ENCODE data around the gene HSPA6. TPM values are rescaled to one million over a fixed set of nuclear protein-coding genes. Genes with fewer than 3 reads are reported as not detected.
A peak's percentile ranks its signal among the peaks of the same experiment; 100 is the strongest.
"Not testable (repeated sequence)": the region's sequence is repeated elsewhere in the genome, so short reads cannot be mapped to it uniquely, and the experiment has no call there.

The HSPA6 gene
- total and polyA plus RNA-seq, 2 experiments from 2014 or later, result not detected

- H3K4me1 Mint-ChIP-seq; H3K4me1 ChIP-seq (ENCODE audit: insufficient read depth); H3K36me3 Mint-ChIP-seq (ENCODE audit: low read depth); H3F3A ChIP-seq (replicated peaks; ENCODE audit: low read depth); DNase-seq (ENCODE audit: low spot score); H3K9me2 ChIP-seq (ENCODE audit: insufficient read depth); H2AFZ ChIP-seq; H3K27ac ChIP-seq (ENCODE audit: low read depth); H3K36me3 ChIP-seq (ENCODE audit: insufficient read depth); H3K79me2 ChIP-seq (replicated peaks; ENCODE audit: insufficient read depth); H4K20me1 ChIP-seq (replicated peaks; ENCODE audit: insufficient read depth): not testable (repeated sequence)
- peaks cover 12% of the 10 kb centered on the region for H3K9me3 Mint-ChIP-seq
- Histone ChIP-seq H3K4me3 (peak overlapping the region; percentile 81), H3K27me3 (ENCODE audit: insufficient read depth) (peaks cover 35% of the 10 kb centered on the region), H3K4me2 (peak overlapping the region; percentile 83)
- H3K4me3 Mint-ChIP-seq, result peak overlapping the region; percentile 84
- 0 out of 2 replicates have a peak overlapping the region, but pooled peaks have one; percentile 39 for H3K27ac Mint-ChIP-seq
- peak; percentile 45 for ATAC-seq
- H3K27me3 Mint-ChIP-seq (ENCODE audit: insufficient read depth, low read depth, poor library complexity), result peaks cover 29% of the 10 kb centered on the region
Measured at GRCh38 chr1:161523041-161523816, 1.1 kb upstream of the HSPA6 start.

- Mint-ChIP-seq H3K9me3 (peaks cover 12% of the 10 kb centered on the region), H3K4me3 (peak overlapping the region; percentile 84), H3K27me3 (ENCODE audit: insufficient read depth, low read depth, poor library complexity) (peaks cover 31% of the 10 kb centered on the region)
- not testable (repeated sequence) for H4K20me1 ChIP-seq (replicated peaks; ENCODE audit: insufficient read depth); H3K36me3 Mint-ChIP-seq (ENCODE audit: low read depth); H3K9me2 ChIP-seq (ENCODE audit: insufficient read depth); DNase-seq (ENCODE audit: low spot score); H3K4me1 ChIP-seq (ENCODE audit: insufficient read depth); H3K36me3 ChIP-seq (ENCODE audit: insufficient read depth); H3K79me2 ChIP-seq (replicated peaks; ENCODE audit: insufficient read depth); H2AFZ ChIP-seq; H3K27ac Mint-ChIP-seq; H3K27ac ChIP-seq (ENCODE audit: low read depth); H3F3A ChIP-seq (replicated peaks; ENCODE audit: low read depth); H3K4me1 Mint-ChIP-seq
- TF ChIP-seq EZH2 (IDR thresholded peaks at IDR 0.05; ENCODE audit: low read depth, unreplicated experiment), result peak; percentile 50
- Histone ChIP-seq H3K4me2 (peak overlapping the region; percentile 77), H3K27me3 (ENCODE audit: insufficient read depth) (peaks cover 42% of the 10 kb centered on the region), H3K4me3 (peak overlapping the region; percentile 81)
- peak; percentile 58 for ATAC-seq
Measured at GRCh38 chr1:161524742-161525291, 477 bp downstream of the HSPA6 start.

DNA sequence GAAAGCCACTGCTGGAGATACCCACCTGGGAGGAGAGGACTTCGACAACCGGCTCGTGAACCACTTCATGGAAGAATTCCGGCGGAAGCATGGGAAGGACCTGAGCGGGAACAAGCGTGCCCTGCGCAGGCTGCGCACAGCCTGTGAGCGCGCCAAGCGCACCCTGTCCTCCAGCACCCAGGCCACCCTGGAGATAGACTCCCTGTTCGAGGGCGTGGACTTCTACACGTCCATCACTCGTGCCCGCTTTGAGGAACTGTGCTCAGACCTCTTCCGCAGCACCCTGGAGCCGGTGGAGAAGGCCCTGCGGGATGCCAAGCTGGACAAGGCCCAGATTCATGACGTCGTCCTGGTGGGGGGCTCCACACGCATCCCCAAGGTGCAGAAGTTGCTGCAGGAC, 981 bp downstream of the HSPA6 start:
- not testable (repeated sequence) for H3F3A ChIP-seq (replicated peaks; ENCODE audit: low read depth); H3K9me2 ChIP-seq (ENCODE audit: insufficient read depth); ATAC-seq; DNase-seq (ENCODE audit: low spot score); H3K79me2 ChIP-seq (replicated peaks; ENCODE audit: insufficient read depth); H3K4me1 Mint-ChIP-seq; H3K27ac ChIP-seq (ENCODE audit: low read depth); H3K27ac Mint-ChIP-seq; H2AFZ ChIP-seq; H3K4me1 ChIP-seq (ENCODE audit: insufficient read depth); H3K36me3 Mint-ChIP-seq (ENCODE audit: low read depth); H3K36me3 ChIP-seq (ENCODE audit: insufficient read depth); H4K20me1 ChIP-seq (replicated peaks; ENCODE audit: insufficient read depth)
- Histone ChIP-seq H3K27me3 (ENCODE audit: insufficient read depth) (peaks cover 42% of the 10 kb centered on the region), H3K4me3 (peak overlapping the region; percentile 81), H3K4me2 (peak overlapping the region; percentile 77; the same call in 1 of the 2 replicates)
- Mint-ChIP-seq H3K4me3 (peak overlapping the region; percentile 84), H3K9me3 (peaks cover 16% of the 10 kb centered on the region), H3K27me3 (ENCODE audit: insufficient read depth, low read depth, poor library complexity) (peaks cover 36% of the 10 kb centered on the region)

DNA sequence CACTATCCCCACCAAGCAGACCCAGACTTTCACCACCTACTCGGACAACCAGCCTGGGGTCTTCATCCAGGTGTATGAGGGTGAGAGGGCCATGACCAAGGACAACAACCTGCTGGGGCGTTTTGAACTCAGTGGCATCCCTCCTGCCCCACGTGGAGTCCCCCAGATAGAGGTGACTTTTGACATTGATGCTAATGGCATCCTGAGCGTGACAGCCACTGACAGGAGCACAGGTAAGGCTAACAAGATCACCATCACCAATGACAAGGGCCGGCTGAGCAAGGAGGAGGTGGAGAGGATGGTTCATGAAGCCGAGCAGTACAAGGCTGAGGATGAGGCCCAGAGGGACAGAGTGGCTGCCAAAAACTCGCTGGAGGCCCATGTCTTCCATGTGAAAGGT, 1.6 kb downstream of the HSPA6 start:
- DNase-seq (ENCODE audit: low spot score); H2AFZ ChIP-seq; H3K4me1 Mint-ChIP-seq; H3K36me3 Mint-ChIP-seq (ENCODE audit: low read depth); ATAC-seq; H4K20me1 ChIP-seq (replicated peaks; ENCODE audit: insufficient read depth); H3F3A ChIP-seq (replicated peaks; ENCODE audit: low read depth); H3K4me1 ChIP-seq (ENCODE audit: insufficient read depth); H3K4me2 ChIP-seq; H3K4me3 Mint-ChIP-seq; H3K27ac ChIP-seq (ENCODE audit: low read depth); H3K9me2 ChIP-seq (ENCODE audit: insufficient read depth); H3K4me3 ChIP-seq; H3K27ac Mint-ChIP-seq; H3K79me2 ChIP-seq (replicated peaks; ENCODE audit: insufficient read depth); H3K36me3 ChIP-seq (ENCODE audit: insufficient read depth): not testable (repeated sequence)
- peaks cover 42% of the 10 kb centered on the region for H3K27me3 Mint-ChIP-seq (ENCODE audit: insufficient read depth, low read depth, poor library complexity)
- peaks cover 42% of the 10 kb centered on the region for H3K27me3 ChIP-seq (ENCODE audit: insufficient read depth)
- peaks cover 22% of the 10 kb centered on the region for H3K9me3 Mint-ChIP-seq

GRCh38 chr1:161528550-161528949, 4.2 kb downstream of the HSPA6 start:
- ATAC-seq; DNase-seq (ENCODE audit: low spot score); H4K20me1 ChIP-seq (replicated peaks; ENCODE audit: insufficient read depth); H3K4me3 ChIP-seq; H3F3A ChIP-seq (replicated peaks; ENCODE audit: low read depth); H3K36me3 ChIP-seq (ENCODE audit: insufficient read depth); H3K9me2 ChIP-seq (ENCODE audit: insufficient read depth); H3K27ac ChIP-seq (ENCODE audit: low read depth); H3K4me3 Mint-ChIP-seq; H3K36me3 Mint-ChIP-seq (ENCODE audit: low read depth); H3K4me2 ChIP-seq; H2AFZ ChIP-seq; H3K79me2 ChIP-seq (replicated peaks; ENCODE audit: insufficient read depth); H3K27ac Mint-ChIP-seq: not testable (repeated sequence)
- Mint-ChIP-seq H3K9me3 (peaks cover 16% of the 10 kb centered on the region), H3K27me3 (ENCODE audit: insufficient read depth, low read depth, poor library complexity) (peaks cover 52% of the 10 kb centered on the region), H3K4me1 (peaks cover 14% of the 10 kb centered on the region)
- peaks cover 47% of the 10 kb centered on the region for H3K27me3 ChIP-seq (ENCODE audit: insufficient read depth)
- H3K4me1 ChIP-seq (ENCODE audit: insufficient read depth), result peaks cover 12% of the 10 kb centered on the region; the same call in 1 of the 2 replicates

DNA sequence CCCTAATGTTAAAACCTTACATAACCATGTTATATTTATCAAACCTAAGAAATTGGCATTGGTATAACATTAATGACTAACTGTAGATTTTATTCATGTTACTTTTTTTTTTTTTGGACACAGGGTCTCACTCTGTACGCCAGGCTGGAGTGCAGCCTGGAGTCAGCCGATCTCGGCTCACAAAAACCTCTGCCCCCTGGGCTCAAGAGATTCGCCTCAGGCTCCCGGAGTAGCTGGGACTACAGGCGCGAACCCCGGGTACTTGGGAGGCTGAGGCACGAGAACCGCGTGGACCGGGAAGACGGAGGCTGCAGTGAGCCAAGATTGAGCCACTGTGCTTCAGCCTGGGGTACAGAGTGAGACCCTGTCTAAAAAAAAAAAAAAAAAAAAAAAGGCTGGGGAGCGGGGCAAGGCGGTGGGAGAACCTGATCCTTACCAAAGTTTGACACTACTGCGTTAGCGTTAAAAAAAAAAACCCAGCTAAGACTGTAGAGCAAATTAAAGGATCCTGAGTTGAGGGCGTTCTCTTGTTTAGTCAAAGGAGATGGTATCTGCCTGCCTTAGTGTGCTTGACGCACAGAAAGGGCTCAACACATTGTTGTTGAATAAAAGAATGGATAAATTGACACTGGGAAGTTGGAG, 5.2 kb downstream of the HSPA6 start:
- Mint-ChIP-seq H3K4me3 (peak overlapping the region; percentile 88), H3K9me3 (peaks cover 11% of the 10 kb centered on the region; the same call in 2 of the 3 replicates), H3K4me1 (peaks cover 14% of the 10 kb centered on the region), H3K27me3 (ENCODE audit: insufficient read depth, low read depth, poor library complexity) (peaks cover 43% of the 10 kb centered on the region)
- Histone ChIP-seq H3K4me3 (peak overlapping the region; percentile 61), H3K27me3 (ENCODE audit: insufficient read depth) (peaks cover 41% of the 10 kb centered on the region), H3K4me2 (peak overlapping the region; percentile 81), H3K4me1 (ENCODE audit: insufficient read depth) (peaks cover 12% of the 10 kb centered on the region; the same call in 1 of the 2 replicates)
- H2AFZ ChIP-seq; H3F3A ChIP-seq (replicated peaks; ENCODE audit: low read depth); H3K27ac ChIP-seq (ENCODE audit: low read depth); H3K79me2 ChIP-seq (replicated peaks; ENCODE audit: insufficient read depth); H3K9me2 ChIP-seq (ENCODE audit: insufficient read depth); H3K36me3 Mint-ChIP-seq (ENCODE audit: low read depth); H3K36me3 ChIP-seq (ENCODE audit: insufficient read depth); H4K20me1 ChIP-seq (replicated peaks; ENCODE audit: insufficient read depth); H3K27ac Mint-ChIP-seq: not testable (repeated sequence)
- peak; percentile 59 for DNase-seq (ENCODE audit: low spot score)
- peak; percentile 2 for ATAC-seq

All from GM23338 (cell line).